Endothelial cell of umbilical vein (primary cell): ENCODE results near the gene MLF1.

Experiments
- EZH2 ChIP-seq: IDR thresholded peaks from 2 replicates; pipeline ENCODE4 v1.6.1; 2012; ENCODE audit warnings: borderline replicate concordance, low read depth, mild to moderate bottlenecking, moderate library complexity, low read length, inconsistent platforms; ENCODE audit not compliant: severe bottlenecking
- POLR2A ChIP-seq: IDR thresholded peaks from 2 replicates; pipeline ENCODE4 v1.6.1; 2012; ENCODE audit warnings: low read depth, mild to moderate bottlenecking, control low read depth, low read length
- TF ChIP-seq, protein P1 (sequence below), 2 donors: IDR thresholded peaks; 1 replicate in 1 of 2; 2 replicates in 1 of 2; pipeline ENCODE4 v1.5.1; 2011; ENCODE audit warnings: low read length in 2 of 2, mild to moderate bottlenecking in 2 of 2, moderate library complexity in 2 of 2, control low read depth in 1 of 2, inconsistent platforms in 1 of 2, low read depth in 1 of 2; ENCODE audit not compliant: insufficient read depth in 1 of 2; ENCODE audit errors: extremely low read depth in 1 of 2

DNA sequence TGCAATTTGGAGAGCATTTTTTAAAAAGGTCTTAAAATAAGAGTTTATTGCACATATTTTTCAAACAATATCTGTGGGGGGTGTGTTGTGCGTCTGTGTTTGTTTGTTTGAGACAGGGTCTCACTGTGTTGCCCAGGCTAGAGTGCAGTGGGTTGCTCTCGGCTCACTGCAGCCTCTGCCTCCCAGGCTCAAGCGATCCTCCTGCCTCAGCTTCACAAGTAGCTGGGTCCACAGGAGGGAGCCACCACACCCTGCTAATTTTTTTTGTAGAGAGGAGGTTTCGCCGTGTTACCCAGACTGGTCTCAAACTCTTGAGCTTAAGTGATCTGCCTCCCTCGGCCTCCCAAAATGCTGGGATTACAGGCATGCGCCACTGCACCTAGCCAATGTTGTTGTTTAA, 2.7 kb downstream of the MLF1 start:
- TF ChIP-seq, protein P1, sequence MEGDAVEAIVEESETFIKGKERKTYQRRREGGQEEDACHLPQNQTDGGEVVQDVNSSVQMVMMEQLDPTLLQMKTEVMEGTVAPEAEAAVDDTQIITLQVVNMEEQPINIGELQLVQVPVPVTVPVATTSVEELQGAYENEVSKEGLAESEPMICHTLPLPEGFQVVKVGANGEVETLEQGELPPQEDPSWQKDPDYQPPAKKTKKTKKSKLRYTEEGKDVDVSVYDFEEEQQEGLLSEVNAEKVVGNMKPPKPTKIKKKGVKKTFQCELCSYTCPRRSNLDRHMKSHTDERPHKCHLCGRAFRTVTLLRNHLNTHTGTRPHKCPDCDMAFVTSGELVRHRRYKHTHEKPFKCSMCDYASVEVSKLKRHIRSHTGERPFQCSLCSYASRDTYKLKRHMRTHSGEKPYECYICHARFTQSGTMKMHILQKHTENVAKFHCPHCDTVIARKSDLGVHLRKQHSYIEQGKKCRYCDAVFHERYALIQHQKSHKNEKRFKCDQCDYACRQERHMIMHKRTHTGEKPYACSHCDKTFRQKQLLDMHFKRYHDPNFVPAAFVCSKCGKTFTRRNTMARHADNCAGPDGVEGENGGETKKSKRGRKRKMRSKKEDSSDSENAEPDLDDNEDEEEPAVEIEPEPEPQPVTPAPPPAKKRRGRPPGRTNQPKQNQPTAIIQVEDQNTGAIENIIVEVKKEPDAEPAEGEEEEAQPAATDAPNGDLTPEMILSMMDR (IDR thresholded peaks at IDR 0.05; ENCODE audit: extremely low read depth in 1 of 2, insufficient read depth in 1 of 2, low read depth in 1 of 2, low read length in 2 of 2) = no peak
- TF ChIP-seq POLR2A = no peak
- TF ChIP-seq EZH2 = no peak
